Astrocyte (in vitro differentiated cells and primary cell): ENCODE results near the gene CIT.

ENCODE experiments used
- EZH2 ChIP-seq: IDR thresholded peaks from 2 replicates; pipeline ENCODE4 v1.6.1; 2012; ENCODE audit warnings: mild to moderate bottlenecking, low read length, inconsistent platforms; ENCODE audit not compliant: insufficient read depth
- TF ChIP-seq, protein P1 (sequence below): IDR thresholded peaks from 2 replicates; pipeline ENCODE4 v1.5.1; 2011; ENCODE audit warnings: low read depth, mild to moderate bottlenecking, inconsistent platforms, low read length, moderate library complexity; ENCODE audit not compliant: insufficient read depth

DNA sequence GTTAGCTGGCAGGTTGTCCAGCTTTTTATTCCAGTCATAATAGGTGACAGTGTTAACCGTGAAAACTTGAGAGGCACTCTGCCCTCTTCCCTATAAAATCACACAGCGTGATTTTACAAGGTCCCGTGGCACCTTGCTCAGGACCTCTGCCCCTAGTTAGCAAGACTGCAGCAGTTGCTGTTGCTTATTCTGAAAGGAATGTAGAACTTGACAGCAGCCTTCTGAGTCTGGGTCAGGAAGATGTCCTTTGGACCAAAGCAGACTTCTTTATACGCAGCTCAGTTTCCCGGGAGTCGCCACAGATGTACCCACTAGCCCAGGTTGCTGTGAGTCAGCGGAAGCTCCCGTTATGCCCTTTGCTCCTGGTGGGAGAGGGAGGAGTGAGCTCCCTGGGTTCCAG, 196.0 kb downstream of the CIT start:
- TF ChIP-seq, protein P1, sequence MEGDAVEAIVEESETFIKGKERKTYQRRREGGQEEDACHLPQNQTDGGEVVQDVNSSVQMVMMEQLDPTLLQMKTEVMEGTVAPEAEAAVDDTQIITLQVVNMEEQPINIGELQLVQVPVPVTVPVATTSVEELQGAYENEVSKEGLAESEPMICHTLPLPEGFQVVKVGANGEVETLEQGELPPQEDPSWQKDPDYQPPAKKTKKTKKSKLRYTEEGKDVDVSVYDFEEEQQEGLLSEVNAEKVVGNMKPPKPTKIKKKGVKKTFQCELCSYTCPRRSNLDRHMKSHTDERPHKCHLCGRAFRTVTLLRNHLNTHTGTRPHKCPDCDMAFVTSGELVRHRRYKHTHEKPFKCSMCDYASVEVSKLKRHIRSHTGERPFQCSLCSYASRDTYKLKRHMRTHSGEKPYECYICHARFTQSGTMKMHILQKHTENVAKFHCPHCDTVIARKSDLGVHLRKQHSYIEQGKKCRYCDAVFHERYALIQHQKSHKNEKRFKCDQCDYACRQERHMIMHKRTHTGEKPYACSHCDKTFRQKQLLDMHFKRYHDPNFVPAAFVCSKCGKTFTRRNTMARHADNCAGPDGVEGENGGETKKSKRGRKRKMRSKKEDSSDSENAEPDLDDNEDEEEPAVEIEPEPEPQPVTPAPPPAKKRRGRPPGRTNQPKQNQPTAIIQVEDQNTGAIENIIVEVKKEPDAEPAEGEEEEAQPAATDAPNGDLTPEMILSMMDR: no peak
- no peak for TF ChIP-seq EZH2
